ENCODE data around the gene S100A10.
A peak's percentile ranks its signal among the peaks of the same experiment; 100 is the strongest.

The S100A10 gene

GRCh38 chr1:151993734-151994496, at the start of gene S100A10:
Gene S100A10, minus strand, starts transcription at chr1:151993859. Its CDS starts 7,629 bp downstream, at chr1:151986230.
- peak; percentile 60 to 69 for DNase-seq (ENCODE audit: low read depth in 2 of 2)

GRCh38 chr1:152042030-152042429, 48.4 kb upstream of the S100A10 start:
- no peak for DNase-seq (ENCODE audit: low read depth in 2 of 2)

- no peak for DNase-seq (ENCODE audit: low read depth in 2 of 2)
Measured at GRCh38 chr1:152039886-152040285, 46.2 kb upstream of the S100A10 start.

- DNase-seq (ENCODE audit: low read depth in 2 of 2): no peak
Measured at GRCh38 chr1:152039461-152039860, 45.8 kb upstream of the S100A10 start.

- DNase-seq (ENCODE audit: low read depth in 2 of 2): no peak
Measured at GRCh38 chr1:152038871-152039270, 45.2 kb upstream of the S100A10 start.

- DNase-seq (ENCODE audit: low read depth in 2 of 2): peak; percentile 77 to 79
Measured at GRCh38 chr1:152036267-152037216, 42.9 kb upstream of the S100A10 start, which contains the start of gene S100A11. Gene S100A11, minus strand, starts transcription at chr1:152037004. Its CDS starts 89 bp downstream, at chr1:152036915.

GRCh38 chr1:152035539-152036266, 42.0 kb upstream of the S100A10 start:
- DNase-seq (ENCODE audit: low read depth in 2 of 2): no peak

GRCh38 chr1:152034654-152035538, 41.2 kb upstream of the S100A10 start:
- peak; percentile 53 to 55 for DNase-seq (ENCODE audit: low read depth in 2 of 2)

- DNase-seq (ENCODE audit: low read depth in 2 of 2): no peak
Measured at GRCh38 chr1:152034324-152034653, 40.6 kb upstream of the S100A10 start.

GRCh38 chr1:152029929-152030211, 36.2 kb upstream of the S100A10 start:
- no peak for DNase-seq (ENCODE audit: low read depth in 2 of 2)

- DNase-seq (ENCODE audit: low read depth in 2 of 2): no peak
Measured at GRCh38 chr1:152029144-152029928, 35.7 kb upstream of the S100A10 start.

- no peak for DNase-seq (ENCODE audit: low read depth in 2 of 2)
Measured at GRCh38 chr1:152026895-152027294, 33.2 kb upstream of the S100A10 start.

- DNase-seq (ENCODE audit: low read depth in 2 of 2): no peak
Measured at GRCh38 chr1:152024223-152024622, 30.6 kb upstream of the S100A10 start.

GRCh38 chr1:152023221-152023620, 29.6 kb upstream of the S100A10 start:
- no peak for DNase-seq (ENCODE audit: low read depth in 2 of 2)

GRCh38 chr1:152022474-152022873, 28.8 kb upstream of the S100A10 start:
- no peak for DNase-seq (ENCODE audit: low read depth in 2 of 2)

- no peak for DNase-seq (ENCODE audit: low read depth in 2 of 2)
Measured at GRCh38 chr1:152021569-152021968, 27.9 kb upstream of the S100A10 start.

GRCh38 chr1:152020849-152021248, 27.2 kb upstream of the S100A10 start:
- DNase-seq (ENCODE audit: low read depth in 2 of 2): no peak

- DNase-seq (ENCODE audit: low read depth in 2 of 2): no peak
Measured at GRCh38 chr1:152018537-152018936, 24.9 kb upstream of the S100A10 start.

- no peak for DNase-seq (ENCODE audit: low read depth in 2 of 2)
Measured at GRCh38 chr1:152015766-152016165, 22.1 kb upstream of the S100A10 start.

GRCh38 chr1:152014943-152015342, 21.3 kb upstream of the S100A10 start:
- DNase-seq (ENCODE audit: low read depth in 2 of 2): no peak
